Dermis blood vessel endothelial cell (primary cell): ENCODE measurements around the gene OMA1. TPM values are rescaled to one million over a fixed set of nuclear protein-coding genes. Genes with fewer than 3 reads are reported as not detected.
"Not testable (repeated sequence)": the region's sequence is repeated elsewhere in the genome, so short reads cannot be mapped to it uniquely, and the experiment has no call there.

Source experiments
- DNase-seq: peaks from one replicate; pipeline ENCODE4 v3.0.0; 2010
- total RNA-seq: library from RNA; depleted of rRNA; stranded (reverse); fragments of >200 nt; gene quantifications from 2 replicates; pipeline ENCODE4 v1.2.3, GENCODE V29; 2014

OMA1 gene
- 16.7 and 21.3 TPM in 2 replicates for total RNA-seq

GRCh38 chr1:58546520-58547308 lies at the start of gene OMA1:
OMA1 (minus strand) TSS chr1:58546726; CDS start chr1:58539294, 7,432 bp downstream.
- peak; percentile 99 for DNase-seq

GRCh38 chr1:58594546-58594945 lies 48.0 kb upstream of the OMA1 start:
- DNase-seq, result no peak

- DNase-seq, result peak; percentile 98
Observed at GRCh38 chr1:58592522-58593134, 46.1 kb upstream of the OMA1 start.

- no peak for DNase-seq
Observed at GRCh38 chr1:58591806-58592205, 45.3 kb upstream of the OMA1 start.

- no peak for DNase-seq
Observed at GRCh38 chr1:58590019-58590418, 43.5 kb upstream of the OMA1 start.

GRCh38 chr1:58588396-58588795 lies 41.9 kb upstream of the OMA1 start:
- no peak for DNase-seq

GRCh38 chr1:58587667-58588066 lies 41.1 kb upstream of the OMA1 start:
- no peak for DNase-seq

- peak; percentile 61 for DNase-seq
Observed at GRCh38 chr1:58586271-58586670, 39.7 kb upstream of the OMA1 start.

GRCh38 chr1:58585581-58586151 lies 39.1 kb upstream of the OMA1 start:
- peak; percentile 61 for DNase-seq

- no peak for DNase-seq
Observed at GRCh38 chr1:58585166-58585565, 38.6 kb upstream of the OMA1 start.

GRCh38 chr1:58584082-58584895 lies 37.8 kb upstream of the OMA1 start:
- DNase-seq, result peak; percentile 92

GRCh38 chr1:58583496-58583895 lies 37.0 kb upstream of the OMA1 start:
- peak; percentile 42 for DNase-seq

- not testable (repeated sequence) for DNase-seq
Observed at GRCh38 chr1:58582143-58582542, 35.6 kb upstream of the OMA1 start.

- no peak for DNase-seq
Observed at GRCh38 chr1:58581641-58582040, 35.1 kb upstream of the OMA1 start.

- DNase-seq, result no peak
Observed at GRCh38 chr1:58580186-58580585, 33.7 kb upstream of the OMA1 start.

- no peak for DNase-seq
Observed at GRCh38 chr1:58577654-58578030, 31.1 kb upstream of the OMA1 start.

- DNase-seq, result peak; percentile 72
Observed at GRCh38 chr1:58576727-58577653, 30.5 kb upstream of the OMA1 start, which contains the start of gene TACSTD2. TACSTD2 (minus strand) TSS chr1:58577252; CDS start chr1:58577156, 96 bp downstream.

- peak; percentile 53 for DNase-seq
Observed at GRCh38 chr1:58576325-58576726, 29.8 kb upstream of the OMA1 start.

- DNase-seq, result peak; percentile 53
Observed at GRCh38 chr1:58575551-58576324, 29.2 kb upstream of the OMA1 start.

- no peak for DNase-seq
Observed at GRCh38 chr1:58574816-58575215, 28.3 kb upstream of the OMA1 start.
